HL-60 (cell line): Measurements from ENCODE around the gene ETV3L.

Source experiments
- CTCF ChIP-seq: IDR thresholded peaks from one replicate; pipeline ENCODE4 v1.5.1; 2011; ENCODE audit warnings: low read length, control low read depth, inconsistent platforms; ENCODE audit not compliant: insufficient read depth
- POLR2AphosphoS5 ChIP-seq: IDR thresholded peaks from 2 replicates; pipeline ENCODE4 v1.6.1; 2012; ENCODE audit warnings: low read depth
- SPI1 ChIP-seq: IDR thresholded peaks from 2 replicates; pipeline ENCODE4 v1.6.1; 2012; ENCODE audit warnings: low read depth, mild to moderate bottlenecking, borderline replicate concordance

- no peak for TF ChIP-seq POLR2AphosphoS5
- TF ChIP-seq CTCF = no peak
- no peak for TF ChIP-seq SPI1
Observed at GRCh38 chr1:157069601-157070000, 30.0 kb downstream of the ETV3L start.
